NCI-H526 (cell line): ENCODE results near the gene GPR142.
A peak's percentile ranks its signal among the peaks of the same experiment; 100 is the strongest.

Experiments
- DNase-seq, 2 experiments: peaks; one replicate each; lab custom pipeline; 2025; lab: John Stamatoyannopoulos, UW

The GPR142 gene

DNA sequence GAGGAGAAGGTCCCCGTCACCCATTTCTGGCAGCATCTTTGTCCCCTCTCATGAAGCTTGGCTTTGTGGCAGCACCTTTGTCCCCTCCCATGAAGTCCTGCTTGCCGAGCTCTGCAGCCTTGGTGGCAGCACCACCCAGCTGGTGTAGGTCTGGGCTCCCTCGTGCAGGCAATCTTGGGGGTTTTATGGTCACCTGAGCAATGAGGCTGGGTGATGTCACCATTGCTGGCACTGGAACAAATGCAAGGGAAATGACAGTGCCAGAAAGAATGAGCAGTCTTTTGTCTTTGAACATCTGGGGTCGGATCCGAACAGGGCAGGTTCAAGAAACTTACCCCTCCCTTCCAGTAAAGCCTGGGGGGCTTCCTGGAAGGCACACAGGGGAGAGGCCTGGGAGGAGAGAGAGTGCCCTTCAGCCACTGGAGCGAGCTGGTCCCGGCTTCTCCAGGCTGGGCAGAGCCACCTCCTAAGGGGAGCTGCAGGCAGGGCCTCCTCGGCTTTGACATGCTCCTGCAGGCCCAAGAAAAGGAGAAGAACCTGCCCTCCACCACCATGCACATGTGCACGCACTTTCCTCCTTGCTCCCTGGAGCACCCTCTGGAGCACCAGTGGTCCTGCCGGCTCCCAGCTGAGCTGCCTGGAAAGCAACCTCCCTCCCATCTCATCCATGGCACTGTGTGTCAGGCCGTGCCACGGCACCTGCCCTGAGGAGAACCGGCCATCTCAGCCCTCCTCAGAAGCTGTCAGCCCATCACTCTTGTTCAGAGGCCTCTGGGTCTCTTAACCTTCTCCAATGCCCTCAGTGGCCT, 21.7 kb upstream of the GPR142 start:
- no peak for DNase-seq

DNA sequence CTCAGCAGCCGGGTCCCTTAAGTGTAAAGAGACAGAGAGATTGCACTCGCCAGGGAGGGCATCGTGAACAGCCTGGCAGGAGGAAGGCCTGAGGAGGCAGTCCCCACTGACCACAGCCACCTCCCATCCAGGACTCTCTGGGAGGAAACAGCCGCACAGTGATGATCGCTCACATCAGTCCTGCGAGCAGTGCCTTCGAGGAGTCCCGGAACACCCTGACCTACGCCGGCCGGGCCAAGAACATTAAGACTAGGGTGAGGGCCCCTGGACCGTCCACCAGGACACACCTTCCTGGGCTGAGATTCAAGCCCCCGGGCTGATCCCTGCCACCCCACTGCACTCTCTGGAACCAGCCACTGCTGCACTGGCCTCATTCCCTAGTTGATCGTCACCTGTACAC, 19.7 kb upstream of the GPR142 start:
- DNase-seq: no peak

DNA sequence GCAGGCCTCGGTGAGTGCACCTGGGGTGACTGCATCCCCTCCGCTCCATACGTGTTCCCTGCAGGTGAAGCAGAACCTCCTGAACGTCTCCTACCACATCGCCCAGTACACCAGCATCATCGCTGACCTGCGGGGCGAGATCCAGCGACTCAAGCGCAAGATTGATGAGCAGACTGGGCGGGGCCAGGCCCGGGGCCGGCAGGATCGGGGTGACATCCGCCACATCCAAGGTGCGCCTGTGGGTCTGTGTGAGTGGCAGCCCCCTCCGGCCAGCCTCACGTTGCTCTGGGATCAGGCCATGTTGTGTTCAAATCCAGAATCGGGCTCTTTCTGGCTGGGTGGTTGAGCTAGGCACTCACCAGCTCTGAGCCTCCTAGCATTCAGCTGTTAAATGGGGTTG, 18.2 kb upstream of the GPR142 start:
- no peak for DNase-seq

DNA sequence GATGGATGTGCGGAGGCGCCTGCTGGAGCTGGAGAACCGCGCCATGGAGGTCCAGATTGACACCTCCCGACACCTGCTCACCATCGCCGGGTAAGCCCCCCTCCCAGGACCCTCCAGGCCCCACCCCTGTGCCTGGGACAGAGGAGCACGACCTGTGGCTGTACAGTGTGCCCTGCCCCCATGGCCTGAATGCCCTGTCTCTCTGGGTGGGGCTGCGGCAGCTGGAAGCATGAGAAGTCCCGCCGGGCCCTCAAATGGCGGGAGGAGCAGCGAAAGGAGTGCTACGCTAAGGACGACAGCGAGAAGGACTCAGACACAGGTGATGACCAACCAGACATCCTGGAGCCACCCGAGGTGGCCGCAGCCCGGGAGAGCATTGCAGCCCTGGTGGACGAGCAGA, 16.8 kb upstream of the GPR142 start:
- DNase-seq: no peak

DNA sequence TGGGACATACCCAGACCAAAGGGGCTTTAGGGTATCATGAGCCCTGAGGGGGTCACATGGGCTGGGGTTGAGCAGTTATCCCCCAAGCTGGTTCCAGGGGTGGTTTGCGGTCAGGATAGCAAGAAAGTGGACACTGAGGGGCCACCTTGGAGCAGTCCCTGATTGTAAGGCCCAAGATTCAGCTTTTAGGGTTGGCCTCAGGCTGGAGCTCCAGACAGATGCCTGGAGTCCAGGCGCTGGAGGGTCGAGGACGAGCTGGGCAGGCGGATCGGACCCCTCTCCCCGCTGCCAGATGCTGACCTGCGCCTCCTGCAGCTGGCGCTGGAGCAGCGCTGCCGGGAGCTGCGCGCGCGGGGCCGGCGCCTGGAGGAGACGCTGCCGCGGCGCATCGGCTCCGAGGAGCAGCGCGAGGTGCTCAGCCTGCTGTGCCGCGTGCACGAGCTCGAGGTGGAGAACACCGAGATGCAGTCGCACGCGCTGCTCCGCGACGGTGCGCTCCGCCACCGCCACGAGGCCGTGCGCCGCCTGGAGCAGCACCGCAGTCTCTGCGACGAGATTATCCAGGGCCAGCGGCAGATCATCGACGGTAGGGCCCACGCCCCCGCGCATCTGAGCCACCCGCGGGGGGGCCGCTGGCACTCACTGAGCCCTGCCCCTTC, 15.6 kb upstream of the GPR142 start:
- DNase-seq: peak in 1 of 2 experiments; percentile 75

DNA sequence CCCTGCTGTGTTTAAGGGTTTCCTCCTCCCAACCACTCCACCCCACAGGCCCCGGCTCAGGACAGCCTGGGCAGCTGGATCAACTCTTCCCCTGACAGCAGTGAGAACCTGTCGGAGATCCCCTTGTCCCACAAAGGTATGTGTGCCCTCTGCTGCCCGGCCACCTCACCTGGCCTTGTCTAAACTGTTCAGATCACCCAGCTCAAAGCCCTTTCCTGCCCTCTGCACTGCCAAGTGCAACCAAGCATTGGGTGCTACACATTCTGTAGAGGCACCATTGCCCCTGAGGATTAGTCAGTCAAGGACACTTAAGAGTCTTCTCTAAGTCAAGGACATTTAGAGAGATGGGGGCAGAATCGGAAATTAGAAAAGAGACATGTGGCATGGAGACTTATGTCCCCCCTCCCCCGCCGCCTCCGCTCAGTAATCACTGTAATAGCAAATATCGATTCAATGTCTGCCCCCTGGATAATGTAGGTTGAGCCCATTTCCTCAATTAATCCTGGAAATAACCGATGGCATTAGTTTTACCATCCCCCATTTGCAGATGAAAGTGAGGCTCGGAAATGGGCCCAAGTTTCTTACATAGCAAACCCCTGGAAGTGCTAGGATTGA, 13.8 kb upstream of the GPR142 start:
- no peak for DNase-seq

DNA sequence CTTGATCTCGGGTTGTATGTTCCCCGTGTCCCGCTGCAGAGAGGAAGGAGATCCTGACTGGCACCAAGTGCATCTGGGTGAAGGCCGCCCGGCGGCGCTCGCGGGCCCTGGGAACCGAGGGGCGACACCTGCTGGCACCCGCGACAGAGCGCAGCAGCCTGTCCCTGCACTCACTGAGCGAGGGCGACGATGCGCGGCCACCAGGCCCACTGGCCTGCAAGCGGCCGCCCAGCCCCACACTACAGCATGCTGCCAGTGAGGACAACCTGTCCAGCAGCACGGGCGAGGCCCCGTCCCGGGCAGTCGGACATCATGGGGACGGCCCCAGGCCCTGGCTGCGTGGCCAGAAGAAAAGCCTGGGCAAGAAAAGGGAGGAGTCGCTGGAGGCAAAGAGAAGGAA, 13.2 kb upstream of the GPR142 start:
- DNase-seq: peak; percentile 39 to 85

DNA sequence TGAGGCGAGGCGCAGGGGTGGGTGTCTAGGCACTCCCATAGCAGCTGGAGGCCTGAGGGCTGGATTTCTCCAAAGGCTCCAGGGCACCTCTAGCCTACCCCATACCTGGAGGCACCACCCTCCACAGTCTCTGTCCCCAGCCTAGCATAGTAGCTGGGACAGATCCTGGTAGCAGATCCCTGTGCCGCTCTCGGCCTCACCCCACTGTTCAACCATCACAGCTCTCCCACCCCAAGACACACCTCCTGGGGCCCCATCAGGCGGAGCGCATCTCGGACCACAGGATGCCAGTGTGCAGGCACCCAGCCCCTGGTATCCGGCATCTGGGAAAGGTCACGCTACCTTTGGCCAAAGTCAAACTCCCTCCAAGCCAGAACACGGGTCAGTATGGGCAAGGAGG, 12.7 kb upstream of the GPR142 start:
- DNase-seq: no peak

DNA sequence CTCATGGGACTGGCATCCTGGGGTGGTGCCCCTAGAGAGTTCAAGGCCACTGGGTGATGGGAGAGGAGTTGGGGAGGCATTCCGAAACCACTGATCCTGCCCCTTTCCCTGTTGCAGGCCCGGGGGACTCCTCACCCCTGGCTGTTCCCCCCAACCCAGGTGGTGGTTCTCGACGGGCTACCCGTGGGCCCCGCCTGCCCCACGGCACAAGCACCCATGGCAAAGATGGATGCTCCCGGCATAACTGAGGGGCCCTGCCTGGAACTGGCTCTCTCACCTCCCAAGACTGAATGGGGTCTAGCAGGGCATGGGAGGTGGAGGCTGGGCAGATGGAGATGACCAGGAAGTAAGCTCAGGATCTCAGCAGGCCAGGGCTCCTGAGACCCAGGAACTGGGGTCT, 12.2 kb upstream of the GPR142 start:
- no peak for DNase-seq

DNA sequence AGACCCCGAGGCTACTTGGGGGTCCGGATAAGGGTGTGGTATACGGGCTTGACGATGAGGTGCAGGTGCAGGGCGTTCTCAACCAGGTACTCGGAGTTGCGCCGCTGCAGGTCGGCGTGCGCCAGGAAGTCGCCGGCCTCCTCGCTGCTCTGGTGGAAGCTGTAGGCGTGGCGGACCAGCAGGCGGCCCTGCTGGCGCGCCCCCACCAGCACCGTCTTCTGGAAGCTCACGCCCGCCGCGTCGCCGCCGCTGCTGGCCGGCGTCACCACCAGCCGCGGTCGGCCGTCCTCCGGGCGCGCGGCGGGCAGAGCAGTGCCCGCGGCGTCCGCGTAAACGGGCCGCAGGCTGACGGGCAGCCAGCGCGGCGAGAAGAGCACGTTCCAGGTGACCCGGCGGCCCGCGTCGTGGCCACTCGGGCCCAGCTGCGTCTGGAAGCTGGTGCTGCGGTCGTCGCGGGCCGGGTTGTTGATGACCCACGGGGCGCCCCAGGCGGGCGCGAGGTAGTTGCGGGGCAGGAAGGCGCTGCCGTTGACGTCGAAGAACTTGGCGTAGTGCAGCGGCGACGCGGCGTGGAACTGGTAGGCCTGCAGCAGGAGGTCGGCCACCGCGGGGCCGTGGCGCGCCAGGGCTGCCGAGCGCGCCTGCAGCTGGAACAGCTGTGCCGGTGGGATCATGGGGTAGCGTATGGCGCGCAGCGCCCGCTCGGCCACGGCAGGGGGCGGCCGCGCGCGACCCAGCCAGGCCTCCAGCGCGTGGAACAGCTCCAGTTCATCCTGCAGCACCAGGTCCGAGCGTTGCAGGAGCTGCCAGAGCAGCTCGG, 10.4 kb upstream of the GPR142 start:
- peak in 1 of 2 experiments; percentile 71 for DNase-seq

DNA sequence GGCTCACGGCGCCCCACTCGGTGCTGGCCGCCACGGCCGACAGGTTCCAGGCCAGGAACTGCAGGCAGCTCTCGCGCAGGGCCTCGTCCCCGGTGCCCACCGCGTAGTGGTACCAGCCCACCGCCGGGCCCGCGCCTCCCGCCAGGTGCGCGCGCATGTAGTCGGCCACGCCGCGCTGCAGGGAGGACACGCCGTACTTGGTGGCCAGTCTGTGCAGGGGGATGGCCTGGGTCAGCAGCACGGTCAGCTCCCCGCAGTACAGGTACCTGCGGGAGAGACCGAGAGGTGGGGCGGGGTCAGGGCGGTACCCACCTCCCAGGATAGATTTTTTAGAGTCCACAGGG, 9.9 kb upstream of the GPR142 start:
- DNase-seq: no peak

DNA sequence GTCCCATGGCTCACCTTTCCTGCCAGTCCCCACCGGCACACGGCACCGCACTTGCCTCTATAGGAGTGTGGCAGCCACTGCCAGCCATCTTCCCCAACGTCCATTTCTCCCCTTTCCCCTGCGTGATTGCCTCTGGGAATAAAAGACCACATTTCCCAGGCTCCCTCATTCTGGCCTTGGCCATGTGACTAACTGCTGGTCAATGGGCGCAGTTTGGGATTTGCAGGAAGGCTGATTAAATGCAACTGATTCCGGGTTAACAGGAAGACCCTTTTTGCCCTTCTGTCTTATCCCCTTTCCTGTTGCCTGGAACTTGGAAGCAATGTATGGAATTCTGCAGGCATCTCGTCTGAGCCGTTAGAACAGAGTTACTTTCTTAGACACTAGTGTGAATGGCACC, 8.6 kb upstream of the GPR142 start:
- peak in 1 of 2 experiments; percentile 15 for DNase-seq

DNA sequence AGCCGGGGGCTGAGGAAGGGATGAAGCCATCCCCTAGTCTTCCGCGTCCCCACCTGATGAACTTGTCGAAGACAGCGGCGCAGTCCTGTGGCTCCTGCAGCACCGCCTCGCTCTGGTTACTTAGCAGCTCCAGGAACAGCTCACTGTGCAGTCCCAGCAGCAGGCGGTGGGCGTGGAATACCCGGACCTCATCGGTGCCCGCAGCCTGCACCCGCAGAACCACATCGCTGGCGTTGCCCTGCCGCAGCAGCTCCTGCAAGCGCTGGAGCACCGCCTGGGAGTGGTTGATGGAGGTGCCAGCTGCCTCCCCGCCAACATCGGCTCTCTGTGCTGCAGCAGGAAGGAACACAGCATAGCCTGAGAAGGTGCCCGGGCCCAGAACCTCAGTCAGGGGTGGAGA, 7.4 kb upstream of the GPR142 start:
- no peak for DNase-seq

DNA sequence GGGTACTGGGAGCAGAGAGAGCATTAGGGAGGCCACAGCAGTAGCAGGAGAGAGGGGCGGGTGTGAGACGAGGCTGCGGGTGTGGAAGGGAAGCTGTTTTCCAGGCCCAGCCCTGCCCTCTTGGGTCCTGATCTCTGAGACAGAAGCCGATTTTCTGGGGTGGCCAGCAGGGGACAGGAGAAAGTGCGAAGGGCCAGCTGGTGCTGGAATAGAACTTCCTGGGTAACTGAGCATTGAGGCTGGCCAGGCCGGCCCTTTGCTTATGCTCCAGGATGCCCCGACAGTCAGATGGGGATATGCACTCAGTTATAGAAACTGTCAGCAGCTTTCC, 6.4 kb upstream of the GPR142 start:
- DNase-seq: no peak

DNA sequence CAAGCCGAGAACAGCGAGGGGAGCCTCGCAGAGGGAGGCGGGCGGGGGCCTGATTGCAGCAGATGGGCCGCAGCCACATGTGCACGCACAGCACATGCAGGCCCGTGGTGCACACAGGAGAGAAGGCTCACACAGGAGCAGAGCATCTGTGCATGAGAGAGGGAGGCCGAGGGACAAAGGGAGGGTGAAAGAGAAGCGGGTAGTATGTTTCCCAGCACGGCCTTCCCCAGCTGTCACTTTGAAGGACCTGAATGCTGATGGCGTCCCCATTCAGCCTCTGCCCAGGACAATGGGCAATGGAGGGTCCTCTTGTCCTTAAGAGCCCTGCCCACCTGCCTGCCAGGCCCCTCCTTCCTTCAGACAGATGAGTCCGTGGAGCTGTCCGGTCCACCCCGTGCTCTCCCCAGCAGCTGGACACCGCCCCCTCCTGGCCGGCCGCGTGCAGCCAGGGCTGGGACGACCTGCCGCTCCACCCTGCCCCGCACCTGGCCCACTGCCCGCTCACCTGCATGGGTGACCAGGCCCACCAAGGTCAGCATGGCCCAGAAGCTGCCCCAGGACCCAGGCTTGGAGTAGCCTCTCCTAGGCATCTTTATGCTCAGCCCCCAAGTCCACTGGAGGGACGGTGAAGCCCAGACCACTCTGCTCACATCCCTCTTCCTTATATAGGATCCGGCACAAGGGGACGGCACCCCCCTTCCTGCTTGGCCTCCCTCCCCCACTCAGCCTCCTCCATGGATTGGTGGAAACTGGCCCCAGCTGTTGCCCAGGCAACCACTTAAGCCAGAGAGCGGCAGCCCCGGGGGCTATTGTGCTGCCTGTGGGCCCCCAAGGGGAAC, 5.9 kb upstream of the GPR142 start, which contains the start of gene BTBD17:
Gene BTBD17, minus strand, starts transcription at position 639 of the 839 bp plus-strand sequence. Its CDS starts 49 bp downstream, at position 590.
- peak in 1 of 2 experiments; percentile 61 for DNase-seq

DNA sequence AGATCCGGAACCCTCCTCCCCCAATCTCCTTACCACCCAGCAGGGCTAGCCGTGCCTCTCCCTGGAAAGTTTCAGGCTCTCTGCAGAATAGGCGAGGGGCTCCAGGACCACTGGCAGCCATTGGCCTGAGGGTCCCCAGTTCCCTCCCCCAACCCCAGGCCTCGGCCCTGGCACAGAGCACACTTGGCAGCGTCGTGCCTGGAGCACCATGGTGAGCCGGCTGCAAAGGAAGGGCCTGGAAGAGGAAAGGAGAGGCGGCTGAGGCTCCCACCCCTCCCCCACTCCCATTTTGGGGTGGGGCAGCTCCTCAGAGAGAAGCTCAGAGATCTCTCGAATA, 5.3 kb upstream of the GPR142 start:
- no peak for DNase-seq

DNA sequence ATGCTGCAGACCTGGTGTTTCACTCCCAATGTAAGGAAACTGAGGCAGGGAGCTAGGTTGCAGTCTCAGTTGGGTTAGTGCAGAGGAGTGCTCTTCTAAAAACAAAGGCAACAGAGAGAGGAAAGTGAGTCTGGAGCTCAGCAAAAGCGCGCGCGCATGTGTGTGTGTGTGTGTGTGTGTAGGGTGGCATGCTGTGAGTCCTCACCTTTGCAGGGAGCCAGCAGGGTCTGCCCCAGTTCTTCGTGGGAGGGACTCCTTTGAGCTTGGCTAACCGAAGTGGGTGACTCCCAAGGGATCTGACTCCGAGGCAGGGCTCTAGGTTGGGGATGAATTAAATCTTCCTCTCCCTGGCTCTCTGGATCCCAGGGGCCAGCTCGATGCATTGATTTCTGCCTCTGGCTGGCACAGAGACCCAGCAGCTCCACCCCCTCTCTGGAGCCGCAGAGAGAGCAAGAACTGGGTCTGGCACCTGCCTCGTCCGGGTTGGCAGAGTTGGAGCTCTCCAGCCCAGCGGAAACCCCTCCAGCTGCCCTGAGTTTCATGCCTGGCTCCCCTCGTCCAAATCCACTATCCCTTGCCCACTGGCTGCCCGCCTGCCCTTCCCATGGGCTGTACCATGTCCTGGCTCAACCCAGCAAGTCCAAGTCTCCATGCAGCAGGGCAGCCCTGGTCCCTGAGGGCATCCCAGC, 4.4 kb upstream of the GPR142 start:
- peak in 1 of 2 experiments; percentile 23 for DNase-seq

DNA sequence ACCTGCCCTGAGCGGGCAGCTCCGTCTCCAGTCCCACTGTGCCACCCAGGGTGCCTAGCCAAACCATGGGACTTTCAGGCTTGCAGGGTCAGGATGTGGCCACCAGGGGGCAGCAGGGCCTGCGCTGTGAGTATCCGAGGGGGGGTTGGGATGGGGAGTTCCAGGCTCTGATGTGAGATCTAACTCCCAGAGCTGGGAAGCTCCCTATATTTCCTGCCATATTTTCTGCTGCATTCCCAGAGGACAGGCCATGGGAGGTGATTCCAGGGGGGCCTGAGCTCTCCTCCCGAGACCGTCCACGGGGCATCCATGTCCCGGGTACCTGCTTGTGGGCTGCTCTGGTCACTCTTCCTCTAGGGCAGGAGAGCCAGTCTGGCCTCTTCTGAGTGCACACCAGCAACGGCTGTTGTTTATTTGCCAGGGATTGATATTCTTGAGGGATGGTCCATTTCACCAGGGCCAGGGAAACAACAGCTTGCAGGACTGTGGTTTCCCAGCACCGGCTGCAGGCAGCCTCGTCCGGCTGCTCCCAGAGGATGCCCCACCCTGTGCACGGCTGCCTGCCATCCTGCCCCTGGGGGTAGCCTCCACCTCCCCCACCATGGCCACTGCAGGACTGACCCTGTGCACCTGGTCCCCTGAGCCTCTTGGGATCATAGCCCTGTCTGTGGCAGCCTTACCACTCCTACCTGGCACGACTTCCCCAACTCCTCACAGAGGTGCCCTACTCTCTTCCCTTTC, 1.2 kb downstream of the GPR142 start:
- peak in 1 of 2 experiments; percentile 84 for DNase-seq

DNA sequence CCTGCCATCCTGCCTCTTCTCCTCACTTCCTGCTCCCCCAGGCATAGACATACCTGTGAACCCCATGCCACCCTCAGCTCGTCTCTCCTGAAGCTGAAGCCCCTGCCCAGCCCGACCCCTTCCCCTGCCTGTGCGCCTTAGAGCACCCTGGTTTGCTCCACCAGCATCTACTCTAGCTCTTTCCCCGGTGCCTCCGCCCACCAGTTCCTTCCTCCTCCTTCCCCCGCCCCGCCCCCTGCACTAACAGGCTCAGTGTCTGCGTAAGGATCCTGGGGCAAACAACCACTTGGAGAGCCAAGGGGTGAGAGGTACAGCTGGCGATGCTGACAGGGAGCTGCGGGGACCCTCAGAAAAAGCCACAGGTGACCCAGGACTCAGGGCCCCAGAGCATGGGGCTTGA, 1.9 kb downstream of the GPR142 start:
- DNase-seq: peak in 1 of 2 experiments; percentile 33
